Inferior parietal cortex (tissue), 1 donor: ENCODE data around the gene STX1A.

Experiments used
- DNase-seq: peaks from one replicate; pipeline ENCODE4 v3.0.0-alpha.2; 2016; ENCODE audit errors: extremely low spot score

STX1A gene

GRCh38 chr7:73707045-73707631, 12.3 kb downstream of the STX1A start:
- DNase-seq, result no peak

- no peak for DNase-seq
Measured at GRCh38 chr7:73706126-73707044, 13.1 kb downstream of the STX1A start.

- no peak for DNase-seq
Measured at GRCh38 chr7:73705551-73705920, 13.9 kb downstream of the STX1A start.

- DNase-seq, result no peak
Measured at GRCh38 chr7:73704640-73705550, 14.6 kb downstream of the STX1A start.

GRCh38 chr7:73703757-73704639, 15.5 kb downstream of the STX1A start:
- no peak for DNase-seq

GRCh38 chr7:73703225-73703624, 16.2 kb downstream of the STX1A start:
- no peak for DNase-seq

GRCh38 chr7:73702665-73703064, 16.8 kb downstream of the STX1A start:
- no peak for DNase-seq

GRCh38 chr7:73702226-73702625, 17.2 kb downstream of the STX1A start:
- DNase-seq, result no peak

- DNase-seq, result no peak
Measured at GRCh38 chr7:73701357-73701995, 18.0 kb downstream of the STX1A start.

- no peak for DNase-seq
Measured at GRCh38 chr7:73700581-73701134, 18.8 kb downstream of the STX1A start.

- no peak for DNase-seq
Measured at GRCh38 chr7:73700069-73700423, 19.4 kb downstream of the STX1A start.

- no peak for DNase-seq
Measured at GRCh38 chr7:73699370-73700068, 19.9 kb downstream of the STX1A start.

- DNase-seq, result no peak
Measured at GRCh38 chr7:73698410-73698809, 21.1 kb downstream of the STX1A start.

- no peak for DNase-seq
Measured at GRCh38 chr7:73696372-73696771, 23.1 kb downstream of the STX1A start.

GRCh38 chr7:73690646-73691045, 28.8 kb downstream of the STX1A start:
- DNase-seq, result no peak

- DNase-seq, result no peak
Measured at GRCh38 chr7:73688288-73688687, 31.2 kb downstream of the STX1A start.

GRCh38 chr7:73685311-73685710, 34.2 kb downstream of the STX1A start:
- DNase-seq, result no peak

- no peak for DNase-seq
Measured at GRCh38 chr7:73683788-73684693, 35.4 kb downstream of the STX1A start.
